ENCODE results near the gene KCNK1. TPM values are rescaled to one million over a fixed set of nuclear protein-coding genes. Genes with fewer than 3 reads are reported as not detected.

Gene KCNK1
- total and polyA plus RNA-seq, 2 of the 8 experiments (the other 6 are each of a cell fraction or from before 2014, with no cell fraction given), result 11.9 to 16.5 TPM

DNA sequence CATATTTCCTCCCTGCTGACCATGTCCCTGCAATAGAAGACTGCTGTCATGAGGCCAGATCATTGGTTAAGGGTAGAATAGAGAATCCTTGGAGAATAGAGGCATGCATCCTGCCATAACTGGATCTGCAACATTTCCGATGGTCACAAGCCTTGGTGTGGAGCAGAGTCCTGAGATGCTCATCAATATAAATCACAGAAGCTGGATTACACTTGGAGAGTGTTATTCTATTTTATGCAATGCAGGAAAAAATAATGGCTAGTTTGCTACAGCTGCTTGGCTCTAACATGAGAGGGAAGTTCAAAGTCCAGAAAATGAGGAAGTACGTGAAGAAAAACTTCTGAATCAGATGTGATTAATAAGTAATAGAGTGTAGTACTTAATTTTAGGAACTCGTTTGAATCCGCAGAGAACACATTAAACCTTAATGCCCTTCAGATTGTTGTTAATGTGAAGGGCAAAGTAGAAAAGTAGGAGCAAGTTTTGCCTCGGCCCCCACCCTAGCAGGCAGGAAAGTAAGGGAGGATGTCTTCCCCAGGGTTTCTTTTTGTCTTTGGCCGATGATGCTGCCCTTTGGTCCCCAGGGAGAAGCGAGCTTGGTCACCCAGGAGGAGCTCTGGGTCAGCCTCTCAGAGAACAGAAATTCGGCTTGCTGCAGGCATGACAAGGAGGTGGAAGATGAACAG, 59.5 kb downstream of the KCNK1 start:
- Histone ChIP-seq H2BK20ac (ENCODE audit: low read length) (no peak overlapping the region), H2AFZ (ENCODE audit: low read length) (no peak overlapping the region), H4K91ac (replicated peaks; ENCODE audit: insufficient read length, low read length) (no peak overlapping the region), H3K79me2 (ENCODE audit: control insufficient read depth in 1 of 2, insufficient read depth in 2 of 2, low read length in 2 of 2) (no peaks in the 10 kb centered on the region), H3K23me2 (ENCODE audit: low read depth, low read length) (no peaks in the 10 kb centered on the region), H3K4me1 (replicated peaks in 1 of 4; ENCODE audit: control insufficient read depth in 3 of 4, insufficient read depth in 4 of 4, low read length in 3 of 4) (peaks cover 0 to 4% (median 0%) of the 10 kb centered on the region in 4 experiments; a peak in 2 of 7 replicates), H3K9me3 (ENCODE audit: insufficient read depth in 2 of 2, low read depth in 1 of 2, low read length in 1 of 2) (no peaks in the 10 kb centered on the region), H3K27ac (ENCODE audit: low read depth, low read length) (no peak overlapping the region), H3K23ac (ENCODE audit: insufficient read length) (no peak overlapping the region), H2AK5ac (ENCODE audit: low read depth, low read length) (no peak overlapping the region), H3K14ac (ENCODE audit: insufficient read length) (no peak overlapping the region), H3K18ac (ENCODE audit: extremely low read depth, low read length) (no peak overlapping the region), H3K4me2 (ENCODE audit: insufficient read depth in 1 of 2, low read depth in 2 of 2, low read length in 2 of 2) (no peak overlapping the region), H3K27me3 (replicated peaks in 1 of 4; ENCODE audit: control insufficient read depth in 3 of 4, extremely low read depth in 1 of 4, insufficient read depth in 3 of 4, low read length in 3 of 4) (no peaks in the 10 kb centered on the region), H3K9ac (replicated peaks in 1 of 4; ENCODE audit: extremely low read depth in 1 of 4, low read depth in 3 of 4, low read length in 3 of 4) (no peak overlapping the region), H4K8ac (ENCODE audit: extremely low read depth, insufficient read depth, low read length) (no peak overlapping the region), H3K56ac (replicated peaks; ENCODE audit: insufficient read length, low read depth, low read length) (no peak overlapping the region), H3K36me3 (ENCODE audit: control insufficient read depth in 2 of 4, insufficient read depth in 4 of 4, low read length in 3 of 4) (peaks cover 0 to 6% (median 3%) of the 10 kb centered on the region in 4 experiments; a peak in 3 of 8 replicates), H2BK15ac (ENCODE audit: low read length) (no peak overlapping the region), H4K5ac (ENCODE audit: insufficient read length, low read depth, low read length) (no peak overlapping the region), H3K4me3 (ENCODE audit: extremely low read depth in 1 of 4, insufficient read depth in 2 of 4, low read depth in 3 of 4, low read length in 4 of 4) (no peak overlapping the region), H2BK120ac (replicated peaks; ENCODE audit: low read depth, low read length) (no peak overlapping the region), H2BK5ac (ENCODE audit: low read depth, low read length) (no peak overlapping the region), H3K79me1 (ENCODE audit: low read depth, low read length) (no peaks in the 10 kb centered on the region), H2BK12ac (ENCODE audit: low read depth, low read length) (no peak overlapping the region), H3K4ac (replicated peaks; ENCODE audit: insufficient read length, low read depth, low read length) (no peak overlapping the region), H4K20me1 (replicated peaks in 1 of 2; ENCODE audit: control insufficient read depth in 1 of 2, insufficient read depth in 2 of 2, low read length in 2 of 2) (no peaks in the 10 kb centered on the region)
- CTCF ChIA-PET (ENCODE audit: partially characterized antibody), result interaction anchor here (1.4 kb wide), 1 partner anchor 55 kb away, joined by 3 read pairs; no protein-coding TSS in a partner anchor
- WGBS, 2 experiments (ENCODE audit: extremely low coverage in 1 of 2, insufficient coverage in 1 of 2, insufficient read length in 1 of 2, insufficient replicate concordance in 2 of 2, low coverage in 1 of 2, low lambda C conversion rate in 2 of 2, missing lambda C conversion rate in 1 of 2), result 95% methylated on average over 8 of the region's 8 CpGs; no CpG with 5 or more reads in 1 of the 2 experiments
- POLR2A ChIA-PET (ENCODE audit: partially characterized antibody), result no interaction called here
- FAIRE-seq, result no peak
- DNase-seq (ENCODE audit: low read depth in 1 of 2, low spot score in 2 of 2), result no peak
- TF ChIP-seq EP300 (IDR thresholded peaks at IDR 0.05; ENCODE audit: borderline replicate concordance in 1 of 2, low read depth in 2 of 2, low read length in 2 of 2), result no peak
- no peak for TF ChIP-seq CTBP2 (IDR thresholded peaks at IDR 0.05; ENCODE audit: borderline replicate concordance, insufficient read depth, insufficient read length, low read length)
- TF ChIP-seq, protein P1, sequence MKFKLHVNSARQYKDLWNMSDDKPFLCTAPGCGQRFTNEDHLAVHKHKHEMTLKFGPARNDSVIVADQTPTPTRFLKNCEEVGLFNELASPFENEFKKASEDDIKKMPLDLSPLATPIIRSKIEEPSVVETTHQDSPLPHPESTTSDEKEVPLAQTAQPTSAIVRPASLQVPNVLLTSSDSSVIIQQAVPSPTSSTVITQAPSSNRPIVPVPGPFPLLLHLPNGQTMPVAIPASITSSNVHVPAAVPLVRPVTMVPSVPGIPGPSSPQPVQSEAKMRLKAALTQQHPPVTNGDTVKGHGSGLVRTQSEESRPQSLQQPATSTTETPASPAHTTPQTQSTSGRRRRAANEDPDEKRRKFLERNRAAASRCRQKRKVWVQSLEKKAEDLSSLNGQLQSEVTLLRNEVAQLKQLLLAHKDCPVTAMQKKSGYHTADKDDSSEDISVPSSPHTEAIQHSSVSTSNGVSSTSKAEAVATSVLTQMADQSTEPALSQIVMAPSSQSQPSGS (IDR thresholded peaks at IDR 0.05; ENCODE audit: low read length), result no peak
- TF ChIP-seq TAF1 (IDR thresholded peaks at IDR 0.05; ENCODE audit: low read depth, low read length), result no peak
- no peak for TF ChIP-seq BACH1 (IDR thresholded peaks at IDR 0.05; ENCODE audit: low read length)
- no peak for TF ChIP-seq SIN3A (conservative IDR thresholded peaks at IDR 0.05 in 1 of 2, IDR thresholded peaks at IDR 0.05 in 1 of 2; ENCODE audit: low read depth in 1 of 2, low read length in 2 of 2)
- TF ChIP-seq SAP30 (IDR thresholded peaks at IDR 0.05; ENCODE audit: insufficient read depth, insufficient replicate concordance, low read length), result no peak
- TF ChIP-seq CEBPB (IDR thresholded peaks at IDR 0.05; ENCODE audit: low read depth, low read length), result no peak
- TF ChIP-seq ZNF274 (IDR thresholded peaks at IDR 0.05; ENCODE audit: borderline replicate concordance, extremely low read depth, low read length), result no peak
- no peak for TF ChIP-seq POLR2A (IDR thresholded peaks at IDR 0.05; ENCODE audit: control extremely low read depth in 1 of 2, low read depth in 2 of 2, low read length in 2 of 2)

Measured in H1 (cell line).